ENCODE results near the gene FGFR3.

FGFR3 gene

GRCh38 chr4:1756893-1757779 lies 36.0 kb upstream of the FGFR3 start:
- no peak for DNase-seq

- DNase-seq = no peak
These were observed 35.3 kb upstream of the FGFR3 start for GRCh38 chr4:1757836-1758235.

GRCh38 chr4:1758306-1759121 lies 34.6 kb upstream of the FGFR3 start:
- no peak for DNase-seq

- no peak for DNase-seq
These were observed 33.8 kb upstream of the FGFR3 start for GRCh38 chr4:1759170-1759817.

- DNase-seq = no peak
These were observed 33.3 kb upstream of the FGFR3 start for GRCh38 chr4:1759818-1760223.

- DNase-seq = no peak
These were observed 32.5 kb upstream of the FGFR3 start for GRCh38 chr4:1760521-1761071.

GRCh38 chr4:1761130-1761689 lies 31.9 kb upstream of the FGFR3 start:
- DNase-seq = no peak

- no peak for DNase-seq
These were observed 30.7 kb upstream of the FGFR3 start for GRCh38 chr4:1762264-1763010.

- DNase-seq = no peak
These were observed 30.0 kb upstream of the FGFR3 start for GRCh38 chr4:1763070-1763549.

GRCh38 chr4:1763550-1764080 lies 29.5 kb upstream of the FGFR3 start:
- DNase-seq = no peak

GRCh38 chr4:1764670-1765069 lies 28.4 kb upstream of the FGFR3 start:
- no peak for DNase-seq

GRCh38 chr4:1765409-1766072 lies 27.6 kb upstream of the FGFR3 start:
- no peak for DNase-seq

- no peak for DNase-seq
These were observed 26.7 kb upstream of the FGFR3 start for GRCh38 chr4:1766106-1767060.

GRCh38 chr4:1767061-1767769 lies 25.9 kb upstream of the FGFR3 start:
- DNase-seq = no peak

GRCh38 chr4:1767770-1768366 lies 25.2 kb upstream of the FGFR3 start:
- peak; percentile 14 for DNase-seq

GRCh38 chr4:1768367-1769034 lies 24.6 kb upstream of the FGFR3 start:
- DNase-seq = no peak

GRCh38 chr4:1769692-1770091 lies 23.4 kb upstream of the FGFR3 start:
- DNase-seq = no peak

- no peak for DNase-seq
These were observed 22.8 kb upstream of the FGFR3 start for GRCh38 chr4:1770245-1770644.
